H1 (cell line): ENCODE data around the gene USP43. TPM values are rescaled to one million over a fixed set of nuclear protein-coding genes. Genes with fewer than 3 reads are reported as not detected.
"Not testable (repeated sequence)": the region's sequence is repeated elsewhere in the genome, so short reads cannot be mapped to it uniquely, and the experiment has no call there.

Experiments used
- CTCF ChIA-PET: fragments of 300-600 bp; sonication (Branson Sonifier 250); formaldehyde crosslinking; loops from one replicate; lab custom pipeline; 2021; ENCODE audit not compliant: partially characterized antibody; lab: Charles Lee
- POLR2A ChIA-PET: fragments of 300-600 bp; sonication (Branson Sonifier 250); formaldehyde crosslinking; loops from one replicate; lab custom pipeline; 2021; ENCODE audit warnings: inconsistent platforms; ENCODE audit not compliant: partially characterized antibody; lab: Charles Lee
- DNase-seq, 2 experiments: peaks; one replicate each; pipeline versions ENCODE4 v3.0.0 to v3.0.0-alpha.2; 2010 to 2022; ENCODE audit warnings: low spot score in 2 of 2, low read depth in 1 of 2, mixed read lengths in 1 of 2
- FAIRE-seq: peaks from 2 replicates; lab custom pipeline; 2011; peaks lifted over from hg19 to GRCh38; lab: Jason Lieb, UNC
- H2AFZ ChIP-seq: 2 replicates; pipeline ENCODE4 v1.8.1; 2012; ENCODE audit warnings: low read length, inconsistent platforms
- H2AK5ac ChIP-seq: 2 replicates; pipeline ENCODE4 v1.6.1; 2013; ENCODE audit warnings: low read depth, low read length
- H2BK120ac ChIP-seq: replicated peaks from 2 replicates; pipeline ENCODE3; 2013; ENCODE audit warnings: low read depth, low read length, inconsistent platforms
- H2BK12ac ChIP-seq: 2 replicates; pipeline ENCODE4 v1.6.1; 2013; ENCODE audit warnings: low read depth, low read length
- H2BK15ac ChIP-seq: 2 replicates; pipeline ENCODE4 v1.6.1; 2013; ENCODE audit warnings: low read length
- H2BK20ac ChIP-seq: 2 replicates; pipeline ENCODE4 v1.6.1; 2013; ENCODE audit warnings: low read length
- H2BK5ac ChIP-seq: 2 replicates; pipeline ENCODE4 v1.6.1; 2013; ENCODE audit warnings: low read depth, low read length
- H3K14ac ChIP-seq: 2 replicates; pipeline ENCODE4 v1.6.1; 2013; ENCODE audit warnings: inconsistent platforms; ENCODE audit not compliant: insufficient read length
- H3K18ac ChIP-seq: 2 replicates; pipeline ENCODE4 v1.6.1; 2013; ENCODE audit warnings: low read length; ENCODE audit errors: extremely low read depth
- H3K23ac ChIP-seq: 2 replicates; pipeline ENCODE4 v1.6.1; 2013; ENCODE audit warnings: inconsistent platforms; ENCODE audit not compliant: insufficient read length
- H3K23me2 ChIP-seq: 2 replicates; pipeline ENCODE4 v1.6.1; 2013; ENCODE audit warnings: low read depth, low read length
- H3K27ac ChIP-seq: 2 replicates; pipeline ENCODE4 v1.6.1; 2011; ENCODE audit warnings: low read depth, low read length, inconsistent platforms
- H3K27me3 ChIP-seq, 4 experiments: replicated peaks in 1 of 4; 1 replicate in 1 of 4; 2 replicates in 3 of 4; pipeline versions ENCODE4 v1.6.1 to v1.8.1; 2011 to 2013; ENCODE audit warnings: low read length in 3 of 4, mild to moderate bottlenecking in 3 of 4, inconsistent platforms in 2 of 4, mixed read lengths in 2 of 4, moderate library complexity in 1 of 4; ENCODE audit not compliant: control insufficient read depth in 3 of 4, insufficient read depth in 3 of 4; ENCODE audit errors: extremely low read depth in 1 of 4
- H3K36me3 ChIP-seq, 4 experiments: 2 replicates each; pipeline versions ENCODE4 v1.6.1 to v1.8.1; 2011 to 2013; ENCODE audit warnings: mild to moderate bottlenecking in 4 of 4, low read length in 3 of 4, moderate library complexity in 2 of 4, control low read depth in 1 of 4, inconsistent platforms in 1 of 4; ENCODE audit not compliant: insufficient read depth in 4 of 4, control insufficient read depth in 2 of 4
- H3K4ac ChIP-seq: replicated peaks from 2 replicates; pipeline ENCODE3; 2013; ENCODE audit warnings: low read length, low read depth, mixed read lengths, inconsistent platforms; ENCODE audit not compliant: insufficient read length
- H3K4me1 ChIP-seq, 4 experiments: replicated peaks in 1 of 4; 1 replicate in 1 of 4; 2 replicates in 3 of 4; pipeline versions ENCODE4 v1.6.1 to v1.8.1; 2011 to 2013; ENCODE audit warnings: low read length in 3 of 4, inconsistent platforms in 2 of 4, mixed read lengths in 1 of 4; ENCODE audit not compliant: insufficient read depth in 4 of 4, control insufficient read depth in 3 of 4
- H3K4me2 ChIP-seq, 2 experiments: 2 replicates each; pipeline versions ENCODE4 v1.6.1 to v1.8.1; 2011 to 2013; ENCODE audit warnings: low read depth in 2 of 2, low read length in 2 of 2, control low read depth in 1 of 2, inconsistent platforms in 1 of 2, mild to moderate bottlenecking in 1 of 2; ENCODE audit not compliant: insufficient read depth in 1 of 2
- H3K4me3 ChIP-seq, 4 experiments: fragments of 200-600, 300-600 bp in 1 of 4; sonication (generic), shearing (Covaris generic), sonication (Bioruptor Twin) in 1 of 4; 2 replicates each; pipeline versions ENCODE4 v1.5.1 to v1.8.1; 2011 to 2016; ENCODE audit warnings: low read length in 4 of 4, low read depth in 3 of 4, control low read depth in 2 of 4, inconsistent platforms in 2 of 4, mild to moderate bottlenecking in 2 of 4, mixed read lengths in 1 of 4, moderate library complexity in 1 of 4; ENCODE audit not compliant: insufficient read depth in 2 of 4; ENCODE audit errors: extremely low read depth in 1 of 4
- H3K56ac ChIP-seq: replicated peaks from 2 replicates; pipeline ENCODE3; 2013; ENCODE audit warnings: low read depth, mild to moderate bottlenecking, mixed read lengths, low read length, inconsistent platforms; ENCODE audit not compliant: insufficient read length
- H3K79me1 ChIP-seq: 2 replicates; pipeline ENCODE4 v1.6.1; 2013; ENCODE audit warnings: low read depth, low read length, control low read depth
- H3K79me2 ChIP-seq, 2 experiments: 2 replicates each; pipeline versions ENCODE4 v1.6.1 to v1.8.1; 2012 to 2013; ENCODE audit warnings: low read length in 2 of 2, mild to moderate bottlenecking in 2 of 2, inconsistent platforms in 1 of 2; ENCODE audit not compliant: insufficient read depth in 2 of 2, control insufficient read depth in 1 of 2
- H3K9ac ChIP-seq, 4 experiments: replicated peaks in 1 of 4; 1 replicate in 1 of 4; 2 replicates in 3 of 4; pipeline versions ENCODE4 v1.6.1 to v1.8.1; 2011 to 2013; ENCODE audit warnings: low read depth in 3 of 4, low read length in 3 of 4, control low read depth in 2 of 4, mild to moderate bottlenecking in 2 of 4, moderate library complexity in 2 of 4, inconsistent platforms in 1 of 4; ENCODE audit errors: extremely low read depth in 1 of 4
- H3K9me3 ChIP-seq, 2 experiments: 2 replicates each; pipeline versions ENCODE4 v1.6.1 to v1.8.1; 2012 to 2013; ENCODE audit warnings: mild to moderate bottlenecking in 2 of 2, moderate library complexity in 2 of 2, control low read depth in 1 of 2, inconsistent platforms in 1 of 2, low read depth in 1 of 2, low read length in 1 of 2, mixed read lengths in 1 of 2; ENCODE audit not compliant: insufficient read depth in 2 of 2
- H4K20me1 ChIP-seq, 2 experiments: replicated peaks in 1 of 2; 2 replicates each; pipeline versions ENCODE3 to v1.8.1; 2011 to 2013; ENCODE audit warnings: inconsistent platforms in 2 of 2, low read length in 2 of 2, mild to moderate bottlenecking in 1 of 2; ENCODE audit not compliant: insufficient read depth in 2 of 2, control insufficient read depth in 1 of 2
- H4K5ac ChIP-seq: 2 replicates; pipeline ENCODE4 v1.6.1; 2013; ENCODE audit warnings: low read length, low read depth, mixed read lengths, inconsistent platforms; ENCODE audit not compliant: insufficient read length
- H4K8ac ChIP-seq: 2 replicates; pipeline ENCODE4 v1.8.0; 2013; ENCODE audit warnings: mild to moderate bottlenecking, moderate library complexity, low read length, inconsistent platforms; ENCODE audit not compliant: insufficient read depth; ENCODE audit errors: extremely low read depth
- H4K91ac ChIP-seq: replicated peaks from 2 replicates; pipeline ENCODE3; 2013; ENCODE audit warnings: low read length, mixed read lengths, inconsistent platforms; ENCODE audit not compliant: insufficient read length
- KDM1A ChIP-seq: fragments of 200-600, 300-600 bp; sonication (generic); IDR thresholded peaks from 2 replicates; pipeline ENCODE4 v1.7.1; 2016; ENCODE audit warnings: mild to moderate bottlenecking, low read length, borderline replicate concordance
- WGBS, 2 experiments: shearing (Covaris generic) in 1 of 2; methylation state at CpG; one replicate each; pipeline versions ENCODE4 v1.1.6 to v1.1.7; 2013 to 2015; ENCODE audit warnings: low lambda C conversion rate in 2 of 2, mixed read lengths in 2 of 2, inconsistent platforms in 1 of 2, low coverage in 1 of 2, missing lambda C conversion rate in 1 of 2; ENCODE audit not compliant: insufficient replicate concordance in 2 of 2, insufficient coverage in 1 of 2, insufficient read length in 1 of 2; ENCODE audit errors: extremely low coverage in 1 of 2, missing lambda C conversion rate in 1 of 2; 5-methylcytosine and 5-hydroxymethylcytosine counted together
- polyA plus RNA-seq, 7 experiments: library from polyadenylated mRNA; depleted of rRNA in 3 of 7; stranded (reverse) in 5 of 7; unstranded in 2 of 7; fragments of >200 nt in 5 of 7; fragments of 200-250 nt in 2 of 7; gene quantifications; 1 replicate in 5 of 7; 2 replicates in 1 of 7; 4 replicates in 1 of 7; pipeline versions ENCODE4 v1.2.1 to v1.2.3, GENCODE V29; 2011 to 2013; ENCODE audit warnings: missing spikeins in 2 of 7, mixed read lengths in 2 of 7
- total RNA-seq: library from RNA; stranded (reverse); fragmentation: NEBNext Ultra II Directional; extraction: Animal tissue kit (Norgen Biotek cat#: 25700); gene quantifications from 2 replicates; pipeline ENCODE4 v1.2.1, GENCODE V29; 2021

USP43 gene
- total and polyA plus RNA-seq, 2 of the 8 experiments (the other 6 are each of a cell fraction or from before 2014, with no cell fraction given) = 3.0 to 7.2 TPM

- H2BK15ac ChIP-seq, H3K23ac ChIP-seq, FAIRE-seq, H3K4me1 ChIP-seq, H3K4me3 ChIP-seq, H4K5ac ChIP-seq, H3K18ac ChIP-seq, H2AK5ac ChIP-seq, H3K27ac ChIP-seq, H3K9me3 ChIP-seq, H2BK5ac ChIP-seq, H4K20me1 ChIP-seq, H4K91ac ChIP-seq, H2BK120ac ChIP-seq, H2BK12ac ChIP-seq, H3K79me1 ChIP-seq, H3K27me3 ChIP-seq, POLR2A ChIA-PET, DNase-seq, H3K9ac ChIP-seq, H2AFZ ChIP-seq, H3K4ac ChIP-seq, H3K4me2 ChIP-seq, H3K23me2 ChIP-seq, H2BK20ac ChIP-seq, H4K8ac ChIP-seq, H3K14ac ChIP-seq, H3K79me2 ChIP-seq, H3K56ac ChIP-seq, H3K36me3 ChIP-seq: not testable (repeated sequence)
- CTCF ChIA-PET = interaction anchor here (0.8 kb wide), 1 partner anchor 63 kb away, joined by 3 read pairs; no protein-coding TSS in a partner anchor
- 98% methylated on average over 5 of the region's 5 CpGs; no CpG with 5 or more reads in 1 of the 2 experiments for WGBS, 2 experiments
- peak; percentile 53; the same call in 1 of the 2 replicates for TF ChIP-seq KDM1A
Measured at GRCh38 chr17:9640388-9640787, 4.9 kb upstream of the USP43 start.
